Ishikawa (cell line): ENCODE data around the gene MED13L.

ENCODE experiments used
- CEBPB ChIP-seq: IDR thresholded peaks from 2 replicates; pipeline ENCODE4 v1.6.1; 2012
- CREB1 ChIP-seq: IDR thresholded peaks from 2 replicates; pipeline ENCODE4 v1.6.1; 2012; ENCODE audit warnings: low read depth
- EGR1 ChIP-seq: IDR thresholded peaks from 2 replicates; pipeline ENCODE4 v1.6.1; 2012
- EP300 ChIP-seq: IDR thresholded peaks from 2 replicates; pipeline ENCODE4 v1.6.1; 2012; ENCODE audit warnings: borderline replicate concordance
- FOXM1 ChIP-seq: IDR thresholded peaks from 2 replicates; pipeline ENCODE4 v1.6.1; 2012; ENCODE audit warnings: low read depth, borderline replicate concordance
- NFIC ChIP-seq: IDR thresholded peaks from 2 replicates; pipeline ENCODE4 v1.6.1; 2012
- RAD21 ChIP-seq: IDR thresholded peaks from 2 replicates; pipeline ENCODE4 v1.6.1; 2012; ENCODE audit warnings: low read depth
- TAF1 ChIP-seq: IDR thresholded peaks from 2 replicates; pipeline ENCODE4 v1.6.1; 2012; ENCODE audit warnings: low read depth, mild to moderate bottlenecking
- TCF12 ChIP-seq: IDR thresholded peaks from 2 replicates; pipeline ENCODE4 v1.6.1; 2012; ENCODE audit warnings: low read depth
- TEAD4 ChIP-seq: IDR thresholded peaks from 2 replicates; pipeline ENCODE4 v1.6.1; 2012
- USF1 ChIP-seq: IDR thresholded peaks from 2 replicates; pipeline ENCODE4 v1.6.1; 2012
- YY1 ChIP-seq: IDR thresholded peaks from 2 replicates; pipeline ENCODE4 v1.6.1; 2012; ENCODE audit warnings: low read depth
- ZBTB7A ChIP-seq: IDR thresholded peaks from 2 replicates; pipeline ENCODE4 v1.6.1; 2012; ENCODE audit warnings: low read depth
- TF ChIP-seq, protein P1 (sequence below): IDR thresholded peaks from 2 replicates; pipeline ENCODE4 v1.6.1; 2012
- TF ChIP-seq, protein P2 (sequence below): IDR thresholded peaks from 2 replicates; pipeline ENCODE4 v1.6.1; 2012; ENCODE audit warnings: low read depth, mild to moderate bottlenecking

Gene MED13L

GRCh38 chr12:115916910-115917668 is 360.4 kb downstream of the MED13L start:
- TF ChIP-seq, protein P1, sequence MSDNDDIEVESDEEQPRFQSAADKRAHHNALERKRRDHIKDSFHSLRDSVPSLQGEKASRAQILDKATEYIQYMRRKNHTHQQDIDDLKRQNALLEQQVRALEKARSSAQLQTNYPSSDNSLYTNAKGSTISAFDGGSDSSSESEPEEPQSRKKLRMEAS: peak; percentile 74
- peak; percentile 93 for TF ChIP-seq RAD21
- no peak for TF ChIP-seq USF1

- TF ChIP-seq RAD21: no peak
- no peak for TF ChIP-seq TCF12
- no peak for TF ChIP-seq EP300
- no peak for TF ChIP-seq TEAD4
- no peak for TF ChIP-seq ZBTB7A
- no peak for TF ChIP-seq FOXM1
Observed at GRCh38 chr12:115914122-115914521, 363.4 kb downstream of the MED13L start.

DNA sequence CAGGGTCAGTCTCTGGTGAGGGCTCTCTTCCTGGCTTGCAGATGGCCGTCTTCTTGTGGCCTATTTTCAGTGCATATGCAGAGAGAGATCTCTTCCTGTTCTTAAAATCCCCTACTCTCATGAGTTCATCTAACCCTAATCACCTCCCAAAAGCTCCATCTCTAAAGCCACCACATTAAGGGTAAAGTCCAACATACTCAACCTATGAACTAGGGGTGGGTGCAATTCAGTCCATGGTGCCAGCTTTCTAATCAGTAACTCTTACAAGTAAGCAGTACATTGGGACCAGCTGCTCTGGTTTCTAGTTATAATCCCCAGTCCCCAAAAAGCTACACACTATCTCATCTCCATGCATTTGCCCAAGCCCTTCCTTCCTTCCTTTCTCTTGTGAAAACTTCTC is 365.1 kb downstream of the MED13L start:
- TF ChIP-seq RAD21 (no peak), NFIC (no peak), TAF1 (no peak), USF1 (no peak), EGR1 (no peak), FOXM1 (no peak), CEBPB (no peak), YY1 (no peak), EP300 (no peak), CREB1 (no peak), TEAD4 (no peak)
- TF ChIP-seq, protein P2, sequence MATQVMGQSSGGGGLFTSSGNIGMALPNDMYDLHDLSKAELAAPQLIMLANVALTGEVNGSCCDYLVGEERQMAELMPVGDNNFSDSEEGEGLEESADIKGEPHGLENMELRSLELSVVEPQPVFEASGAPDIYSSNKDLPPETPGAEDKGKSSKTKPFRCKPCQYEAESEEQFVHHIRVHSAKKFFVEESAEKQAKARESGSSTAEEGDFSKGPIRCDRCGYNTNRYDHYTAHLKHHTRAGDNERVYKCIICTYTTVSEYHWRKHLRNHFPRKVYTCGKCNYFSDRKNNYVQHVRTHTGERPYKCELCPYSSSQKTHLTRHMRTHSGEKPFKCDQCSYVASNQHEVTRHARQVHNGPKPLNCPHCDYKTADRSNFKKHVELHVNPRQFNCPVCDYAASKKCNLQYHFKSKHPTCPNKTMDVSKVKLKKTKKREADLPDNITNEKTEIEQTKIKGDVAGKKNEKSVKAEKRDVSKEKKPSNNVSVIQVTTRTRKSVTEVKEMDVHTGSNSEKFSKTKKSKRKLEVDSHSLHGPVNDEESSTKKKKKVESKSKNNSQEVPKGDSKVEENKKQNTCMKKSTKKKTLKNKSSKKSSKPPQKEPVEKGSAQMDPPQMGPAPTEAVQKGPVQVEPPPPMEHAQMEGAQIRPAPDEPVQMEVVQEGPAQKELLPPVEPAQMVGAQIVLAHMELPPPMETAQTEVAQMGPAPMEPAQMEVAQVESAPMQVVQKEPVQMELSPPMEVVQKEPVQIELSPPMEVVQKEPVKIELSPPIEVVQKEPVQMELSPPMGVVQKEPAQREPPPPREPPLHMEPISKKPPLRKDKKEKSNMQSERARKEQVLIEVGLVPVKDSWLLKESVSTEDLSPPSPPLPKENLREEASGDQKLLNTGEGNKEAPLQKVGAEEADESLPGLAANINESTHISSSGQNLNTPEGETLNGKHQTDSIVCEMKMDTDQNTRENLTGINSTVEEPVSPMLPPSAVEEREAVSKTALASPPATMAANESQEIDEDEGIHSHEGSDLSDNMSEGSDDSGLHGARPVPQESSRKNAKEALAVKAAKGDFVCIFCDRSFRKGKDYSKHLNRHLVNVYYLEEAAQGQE: no peak
- TF ChIP-seq, protein P1: no peak

GRCh38 chr12:115911360-115911759 is 366.1 kb downstream of the MED13L start:
- no peak for TF ChIP-seq TAF1
- no peak for TF ChIP-seq NFIC
- no peak for TF ChIP-seq TEAD4
- no peak for TF ChIP-seq CREB1
- TF ChIP-seq RAD21: no peak
- TF ChIP-seq EP300: no peak
- no peak for TF ChIP-seq YY1
- TF ChIP-seq CEBPB: no peak
- no peak for TF ChIP-seq TCF12
- TF ChIP-seq ZBTB7A: no peak
- no peak for TF ChIP-seq EGR1
- no peak for TF ChIP-seq USF1
- no peak for TF ChIP-seq FOXM1
- TF ChIP-seq, protein P1: no peak
- TF ChIP-seq, protein P2: no peak

DNA sequence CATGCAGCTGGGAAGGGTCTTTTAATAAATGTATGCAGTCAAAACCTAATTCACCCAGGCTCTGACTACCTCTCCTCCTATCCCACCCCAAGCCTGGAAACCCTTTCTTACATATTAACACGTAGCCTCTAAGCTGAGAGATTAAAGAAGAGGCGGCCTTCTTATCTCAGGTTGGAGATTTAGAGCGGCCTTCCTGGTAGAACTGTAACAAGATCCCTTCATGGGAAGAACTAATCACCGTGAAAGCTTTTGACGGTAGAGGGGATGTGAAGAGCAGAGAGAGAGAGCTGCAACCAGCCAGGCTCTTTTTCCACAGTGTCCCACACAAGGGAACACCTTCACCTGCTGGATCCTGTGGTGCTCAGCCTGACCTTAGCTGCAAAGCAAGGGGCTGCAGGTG is 367.4 kb downstream of the MED13L start:
- TF ChIP-seq RAD21: no peak
- no peak for TF ChIP-seq EP300
- no peak for TF ChIP-seq USF1
- TF ChIP-seq, protein P2: no peak
- TF ChIP-seq, protein P1: no peak
